Breast epithelium (tissue), 3 donors: ENCODE measurements around the gene ERCC6.

Source experiments
- CTCF ChIP-seq, 3 donors: fragments of 450-650 bp; IDR thresholded peaks; one replicate each; pipeline ENCODE4 v1.5.1; 2016 to 2017; ENCODE audit warnings: antibody characterized with exemption in 3 of 3, mild to moderate bottlenecking in 3 of 3, moderate library complexity in 3 of 3
- POLR2A ChIP-seq: fragments of 450-650 bp; IDR thresholded peaks from one replicate; pipeline ENCODE4 v1.6.1; 2016; ENCODE audit warnings: antibody characterized with exemption, mild to moderate bottlenecking, moderate library complexity
- POLR2AphosphoS5 ChIP-seq, 3 donors: sonication (generic); formaldehyde crosslinking; IDR thresholded peaks; one replicate each; pipeline ENCODE4 v1.6.1; 2017; ENCODE audit warnings: antibody characterized with exemption in 3 of 3

GRCh38 chr10:49549640-49550346, 10.9 kb upstream of the ERCC6 start:
- TF ChIP-seq CTCF (IDR thresholded peaks at IDR 0.05), result no peak
- no peak for TF ChIP-seq POLR2A
- TF ChIP-seq POLR2AphosphoS5 (IDR thresholded peaks at IDR 0.05), result no peak
